ENCODE results near the gene C11orf52.

The C11orf52 gene

DNA sequence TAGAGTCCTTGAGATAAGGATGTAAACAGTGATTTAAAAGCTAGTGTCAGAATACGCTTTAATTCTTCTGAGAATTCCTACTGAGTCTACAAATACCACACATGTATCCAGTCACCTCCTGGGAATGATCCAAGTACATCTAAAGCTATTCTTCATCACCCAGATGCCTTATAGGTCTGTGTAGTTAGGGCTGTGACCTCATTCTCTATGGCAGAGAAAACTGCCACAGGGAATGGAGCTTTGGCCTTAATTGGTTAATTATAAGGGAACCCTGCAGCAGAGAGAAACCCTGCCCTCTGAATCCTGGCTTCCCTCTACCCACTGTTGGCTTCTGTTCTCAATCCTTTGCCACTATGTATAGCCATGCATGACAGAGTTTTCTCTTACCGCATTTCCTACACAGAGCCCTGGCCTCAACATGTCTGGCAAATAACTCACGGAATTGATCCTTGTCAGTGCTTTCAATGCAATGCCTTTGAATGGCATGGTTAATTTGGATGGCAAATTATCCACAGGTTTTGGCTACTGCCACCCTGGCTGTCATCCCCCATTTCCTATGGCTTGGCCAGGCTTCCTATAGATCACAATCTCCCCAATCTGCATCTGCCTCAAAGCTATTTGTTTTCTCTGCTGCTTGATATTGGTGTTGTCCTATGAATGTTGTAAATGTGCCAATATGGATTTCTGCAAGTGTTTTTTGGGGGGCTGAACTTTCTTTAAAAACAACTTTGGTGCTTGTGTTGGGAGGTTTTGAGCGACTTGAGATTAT is 21.3 kb downstream of the C11orf52 start:
- DNase-seq = no peak

DNA sequence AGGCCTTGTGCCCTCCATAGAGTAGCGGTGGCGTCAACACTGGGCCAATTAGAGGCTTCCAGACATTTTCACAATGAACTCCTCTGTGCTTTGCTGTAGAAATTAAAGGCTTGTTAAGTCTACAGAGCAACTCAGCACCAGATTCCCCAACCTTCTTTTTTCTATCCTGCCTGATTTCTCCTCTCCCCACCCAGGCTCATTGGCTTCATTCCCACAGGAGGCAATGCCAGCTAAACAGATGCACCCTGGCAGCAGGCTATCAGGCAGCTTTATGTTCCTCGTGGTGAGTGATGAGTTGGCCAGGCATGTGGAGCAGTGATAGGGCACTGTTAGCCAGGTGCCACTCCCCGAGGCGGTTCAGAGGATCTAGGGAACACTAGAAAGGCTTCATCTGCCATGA is 23.2 kb downstream of the C11orf52 start:
- DNase-seq = peak; percentile 47

DNA sequence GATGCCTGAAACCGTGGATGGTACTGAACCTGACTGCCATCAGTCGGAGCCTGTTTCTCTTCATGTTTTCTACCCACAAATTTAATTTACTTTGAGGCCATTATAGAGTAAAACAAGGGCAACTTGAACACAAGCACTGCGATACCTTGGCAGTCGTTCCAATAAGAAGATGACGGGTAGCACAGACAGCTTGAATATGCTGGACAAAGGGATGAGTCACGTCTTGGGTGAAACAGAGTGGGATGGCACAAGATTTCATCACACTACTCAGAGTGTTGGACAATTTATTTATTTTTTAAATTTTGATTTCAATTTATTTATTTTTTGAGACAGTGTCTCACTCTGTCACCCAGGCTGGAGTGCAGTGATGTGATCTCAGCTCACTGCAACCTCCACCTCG is 24.1 kb downstream of the C11orf52 start:
- DNase-seq = no peak

DNA sequence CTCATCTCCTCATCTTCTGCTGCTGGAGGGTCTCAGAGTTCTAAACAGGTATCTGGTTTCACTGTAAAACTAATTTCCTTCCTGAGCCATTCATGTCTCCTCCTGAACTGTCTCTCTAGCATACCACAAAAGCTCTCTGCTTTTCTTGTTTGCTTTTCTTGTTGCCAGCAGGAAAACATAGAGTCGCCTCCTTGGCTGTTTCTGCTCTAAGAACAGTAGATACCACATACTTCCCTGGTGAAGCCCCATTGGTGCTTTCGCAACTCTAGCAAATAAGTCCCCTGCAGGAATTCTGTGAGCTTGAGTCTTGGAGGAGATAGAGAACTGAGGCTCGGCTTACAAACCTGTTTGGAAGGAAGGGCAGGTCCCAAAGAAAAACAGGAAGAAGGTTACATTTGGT is 25.4 kb downstream of the C11orf52 start:
- DNase-seq = no peak

GRCh38 chr11:111944651-111945051 is 25.9 kb downstream of the C11orf52 start:
- no peak for DNase-seq

DNA sequence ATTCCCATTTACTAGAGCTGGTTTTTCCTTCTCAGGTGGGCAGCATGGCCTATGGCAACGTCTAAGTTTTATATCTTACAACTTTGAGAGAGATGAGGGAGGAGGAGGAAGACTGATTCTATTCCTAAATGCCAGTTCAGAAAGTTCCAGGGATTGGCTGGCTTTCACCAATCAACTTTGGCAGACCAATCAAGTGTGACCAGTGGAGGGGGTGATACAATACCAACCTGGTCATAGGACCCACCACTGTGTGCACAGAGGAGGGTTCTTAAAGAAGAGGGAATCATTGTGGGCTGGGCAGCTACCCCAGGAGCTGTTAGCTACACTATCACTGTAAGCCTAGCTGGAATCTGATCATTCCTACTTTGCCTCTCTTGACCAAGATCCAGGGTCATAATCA is 26.5 kb downstream of the C11orf52 start:
- DNase-seq = no peak

DNA sequence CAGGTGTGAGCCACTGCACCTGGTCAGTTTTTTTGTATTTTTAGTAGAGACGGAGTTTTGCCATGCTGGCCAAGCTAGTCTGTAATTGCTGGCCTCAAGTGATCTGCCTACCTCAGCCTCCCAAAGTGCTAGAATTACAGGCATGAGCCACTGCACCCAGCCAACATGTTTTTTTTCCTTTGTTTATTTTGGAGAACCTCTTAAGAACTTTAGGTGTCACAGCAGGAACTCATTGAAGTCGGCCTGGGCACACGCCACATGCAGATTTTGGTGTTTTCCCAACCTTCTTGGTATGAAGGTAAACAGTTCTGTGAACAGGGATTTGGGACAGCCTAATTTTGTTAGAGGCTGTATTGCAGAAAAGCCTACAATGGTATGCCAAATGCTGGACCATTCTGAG is 27.8 kb downstream of the C11orf52 start:
- DNase-seq = no peak

DNA sequence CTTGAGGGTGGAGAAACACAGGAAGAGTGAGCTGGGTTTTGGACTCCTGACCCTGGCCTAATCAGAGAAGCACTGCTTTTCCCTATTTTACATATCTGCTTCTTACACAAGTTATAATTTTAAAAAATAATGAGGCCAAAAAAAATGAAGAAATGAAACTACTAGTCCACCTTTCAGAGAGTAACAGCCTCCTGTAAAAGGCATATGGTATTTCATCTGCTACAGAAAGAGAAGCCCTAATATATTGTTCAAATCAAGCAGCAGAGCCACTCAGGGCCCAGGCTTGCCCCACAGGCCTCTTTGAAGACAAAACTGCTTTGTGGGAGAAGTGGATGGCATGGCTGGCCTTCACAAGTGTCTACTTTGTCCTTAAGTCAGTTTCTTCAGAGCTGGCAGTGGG is 28.4 kb downstream of the C11orf52 start:
- DNase-seq = no peak

DNA sequence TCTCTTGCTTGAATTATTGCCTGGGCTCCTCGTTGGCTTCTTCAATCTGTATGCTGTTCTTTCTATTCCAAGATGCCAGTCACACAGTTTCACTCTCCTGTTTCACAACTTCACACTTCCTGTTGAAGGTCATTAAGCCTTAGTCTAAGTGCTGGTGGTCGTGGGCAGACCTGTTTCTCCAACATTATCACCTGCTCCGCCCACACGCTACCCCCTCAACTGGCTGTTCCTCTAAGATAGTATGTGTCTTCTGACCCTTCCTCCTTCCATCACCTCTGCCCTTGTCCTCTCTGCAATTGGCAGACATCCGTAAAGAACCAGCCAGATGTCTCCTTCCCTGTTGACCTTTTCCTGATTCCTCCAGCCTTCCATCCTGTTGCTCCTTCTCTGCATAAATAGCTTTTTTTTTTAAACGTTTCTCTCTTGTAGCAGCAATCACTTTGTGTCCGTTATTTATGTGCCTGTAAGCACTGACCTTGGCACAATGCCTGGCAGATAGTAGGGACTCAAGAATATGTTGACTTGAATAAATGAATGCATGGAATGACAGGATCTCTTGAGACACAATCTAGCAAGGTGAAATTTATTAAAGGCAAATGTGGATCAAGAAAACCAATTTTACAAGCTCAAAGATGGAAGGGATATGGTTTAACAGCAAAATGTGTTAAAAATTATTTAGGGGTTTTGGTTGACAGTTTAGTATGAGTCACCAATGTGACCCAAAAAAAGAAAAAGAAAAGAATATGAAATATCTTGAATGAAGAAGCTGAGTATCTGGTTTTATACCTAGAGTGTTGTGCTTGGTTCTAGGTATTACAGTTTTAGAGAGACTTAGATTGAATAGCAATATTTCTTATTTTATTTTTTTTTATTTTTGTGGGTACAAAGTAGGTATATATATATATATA is 31.1 kb downstream of the C11orf52 start:
- no peak for DNase-seq

DNA sequence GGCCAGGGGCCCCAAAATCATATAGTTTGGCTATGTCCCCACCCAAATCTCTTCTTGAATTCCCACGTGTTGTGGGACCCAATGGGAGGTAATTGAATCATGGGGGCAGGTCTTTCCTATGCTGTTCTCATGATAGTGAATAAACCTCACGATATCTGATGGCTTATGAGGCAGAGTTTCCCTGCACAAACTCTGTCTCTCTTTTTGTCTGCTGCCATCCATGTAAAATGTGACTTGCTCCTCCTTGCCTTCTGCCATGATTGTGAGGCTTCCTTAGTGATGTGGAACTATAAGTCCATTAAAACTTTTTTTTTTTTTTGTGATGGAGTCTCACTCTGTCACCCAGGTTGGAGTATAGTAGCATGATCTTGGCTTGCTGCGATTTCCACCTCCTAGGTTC is 32.9 kb downstream of the C11orf52 start:
- no peak for DNase-seq

DNA sequence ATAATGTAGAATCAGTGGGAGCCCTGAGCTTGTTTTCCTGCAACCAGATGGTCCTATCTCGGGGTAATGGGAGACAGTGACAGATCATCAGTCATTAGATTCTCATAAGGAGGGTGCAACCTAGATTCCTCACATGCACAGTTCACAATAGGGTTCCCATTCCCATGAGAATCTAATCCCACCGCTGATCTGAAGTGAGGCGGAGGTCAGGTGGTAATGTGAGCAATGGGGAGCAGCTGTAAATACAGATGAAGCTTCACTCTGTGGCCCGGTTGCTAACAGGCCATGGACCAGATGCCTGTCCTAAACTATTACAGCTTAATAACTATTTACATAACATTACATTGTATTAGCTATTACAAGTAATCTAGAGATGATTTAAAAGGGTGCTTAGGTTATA is 35.4 kb downstream of the C11orf52 start:
- no peak for DNase-seq

GRCh38 chr11:111957663-111958444 is 39.1 kb downstream of the C11orf52 start:
- no peak for DNase-seq

DNA sequence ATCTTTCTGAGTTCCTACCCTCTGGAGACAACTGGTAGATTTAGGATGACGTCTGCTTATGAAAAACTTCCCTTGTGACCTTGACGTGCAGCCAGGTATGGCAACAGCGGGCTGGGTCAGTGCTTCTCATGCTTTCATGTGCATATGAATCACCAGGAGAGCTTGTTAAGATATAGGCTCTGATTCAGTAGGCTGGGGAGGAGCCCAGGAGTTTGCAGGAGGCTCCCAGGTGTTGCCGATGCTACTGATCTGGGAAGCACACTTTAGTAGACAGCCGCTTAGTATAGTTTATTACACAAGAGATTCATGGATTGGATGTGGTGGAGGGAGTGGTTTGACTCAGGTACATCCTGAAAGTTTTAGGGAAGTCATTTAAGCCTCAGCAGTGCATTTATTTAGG is 42.2 kb downstream of the C11orf52 start:
- DNase-seq = no peak

DNA sequence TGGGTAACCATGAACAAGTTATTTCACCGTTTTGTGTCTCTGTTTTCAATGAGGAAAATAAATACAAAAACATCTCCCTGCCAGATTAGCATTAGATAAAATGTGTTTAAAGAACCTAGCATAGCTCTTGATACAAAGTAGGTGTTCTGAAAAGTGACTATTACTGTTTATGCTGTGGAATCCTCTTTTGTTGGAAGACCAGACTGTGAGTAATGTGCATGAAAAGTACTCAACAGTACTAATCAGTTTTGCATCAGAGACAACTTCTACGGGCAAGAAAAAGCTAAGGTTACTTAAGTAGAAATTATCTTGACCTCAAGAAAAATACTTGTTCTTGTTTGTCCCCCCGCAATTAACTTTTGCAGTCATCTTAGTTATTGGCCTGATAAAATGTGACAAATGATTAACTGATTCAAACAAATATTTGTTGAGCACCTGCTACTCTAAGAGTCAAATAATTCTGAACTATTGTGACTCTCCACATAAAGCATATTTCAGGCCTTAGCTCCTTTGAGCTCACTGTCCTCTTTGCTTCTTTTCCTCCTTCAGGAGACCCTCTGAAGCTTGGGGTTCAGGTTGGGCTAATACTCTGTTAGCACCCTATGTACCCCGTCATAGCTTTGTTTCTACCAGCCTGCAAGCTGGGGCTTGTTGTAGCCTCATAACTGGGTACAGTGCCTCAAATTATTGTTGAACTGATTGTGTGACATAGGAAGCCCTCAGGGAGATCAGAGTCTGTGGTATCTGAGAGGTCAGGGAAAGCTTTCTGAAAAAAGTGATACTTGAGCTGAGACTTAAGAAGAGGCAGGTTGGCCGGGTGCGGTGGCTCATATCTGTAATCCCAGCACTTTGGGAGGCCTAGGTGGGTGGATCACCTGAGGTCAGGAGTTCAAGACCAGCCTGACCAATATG is 42.9 kb downstream of the C11orf52 start:
- no peak for DNase-seq

GRCh38 chr11:111963931-111964340 is 45.2 kb downstream of the C11orf52 start:
- no peak for DNase-seq

DNA sequence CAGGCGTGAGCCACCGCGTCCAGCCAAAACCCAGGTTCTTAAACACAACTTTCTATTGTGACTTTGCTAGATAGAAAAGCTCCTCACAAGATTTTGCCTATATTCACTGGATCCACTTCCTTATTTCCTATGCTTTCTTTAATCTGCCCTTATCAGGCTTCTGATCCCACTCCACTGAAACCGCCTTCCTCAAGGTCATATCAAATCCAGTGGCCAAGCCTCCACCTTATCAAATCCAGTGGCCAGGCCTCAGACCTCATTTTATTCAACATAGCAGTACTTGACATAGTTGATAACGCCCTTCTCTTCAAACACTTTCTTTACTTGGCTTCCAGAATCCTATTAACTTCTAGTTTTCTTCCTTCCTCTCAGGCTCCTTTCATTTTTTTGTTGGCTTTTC is 48.0 kb downstream of the C11orf52 start:
- DNase-seq = peak; percentile 49

GRCh38 chr11:111967649-111968048 is 48.9 kb downstream of the C11orf52 start:
- no peak for DNase-seq

GRCh38 chr11:111969344-111969743 is 50.6 kb downstream of the C11orf52 start:
- no peak for DNase-seq

- no peak for DNase-seq
Observed at GRCh38 chr11:111974446-111974845, 55.7 kb downstream of the C11orf52 start.

GRCh38 chr11:111975076-111975806 is 56.5 kb downstream of the C11orf52 start:
- peak; percentile 10 for DNase-seq

- no peak for DNase-seq
Observed at GRCh38 chr11:111976119-111976766, 57.5 kb downstream of the C11orf52 start.
